GM12874 (cell line): ENCODE results near the gene PRR7.

Experiments used
- CTCF ChIP-seq: IDR thresholded peaks from 2 replicates; pipeline ENCODE4 v1.5.1; 2011; ENCODE audit warnings: low read depth, mild to moderate bottlenecking, control low read depth, low read length, moderate library complexity; ENCODE audit not compliant: insufficient read depth

Gene PRR7

GRCh38 chr5:177431317-177432142, 15.1 kb upstream of the PRR7 start:
- no peak for TF ChIP-seq CTCF

- no peak for TF ChIP-seq CTCF
Measured at GRCh38 chr5:177432143-177432838, 14.3 kb upstream of the PRR7 start.

- no peak for TF ChIP-seq CTCF
Measured at GRCh38 chr5:177432839-177433657, 13.6 kb upstream of the PRR7 start.

- TF ChIP-seq CTCF: no peak
Measured at GRCh38 chr5:177433658-177434217, 12.9 kb upstream of the PRR7 start.

- TF ChIP-seq CTCF: no peak
Measured at GRCh38 chr5:177434437-177434836, 12.2 kb upstream of the PRR7 start.

- no peak for TF ChIP-seq CTCF
Measured at GRCh38 chr5:177434942-177435738, 11.5 kb upstream of the PRR7 start.
